K562 (cell line): ENCODE data around the gene SLC2A6.
A peak's percentile ranks its signal among the peaks of the same experiment; 100 is the strongest.

ENCODE experiments used
- EZH2 ChIP-seq: IDR thresholded peaks from 2 replicates; pipeline ENCODE4 v1.6.1; 2012; ENCODE audit warnings: low read depth, mild to moderate bottlenecking, inconsistent platforms, low read length, borderline replicate concordance
- FOSL1 ChIP-seq: fragments of 200-800 bp; sonication (Bioruptor generic); conservative IDR thresholded peaks from 2 replicates; pipeline ENCODE4 v1.6.1; 2016; ENCODE audit warnings: missing genetic modification characterization, missing compliant biosample characterization
- POLR2G ChIP-seq: fragments of 200-400 bp; formaldehyde crosslinking; IDR thresholded peaks from 2 replicates; pipeline ENCODE4 v1.6.1; 2017; ENCODE audit warnings: low read depth, mild to moderate bottlenecking, antibody characterized with exemption, low read length, moderate library complexity
- TF ChIP-seq, protein P1 (sequence below): sonication (generic); formaldehyde crosslinking; IDR thresholded peaks from 2 replicates; pipeline ENCODE4 v1.8.1; 2023; ENCODE audit warnings: mild to moderate bottlenecking, missing genetic modification reagents

DNA sequence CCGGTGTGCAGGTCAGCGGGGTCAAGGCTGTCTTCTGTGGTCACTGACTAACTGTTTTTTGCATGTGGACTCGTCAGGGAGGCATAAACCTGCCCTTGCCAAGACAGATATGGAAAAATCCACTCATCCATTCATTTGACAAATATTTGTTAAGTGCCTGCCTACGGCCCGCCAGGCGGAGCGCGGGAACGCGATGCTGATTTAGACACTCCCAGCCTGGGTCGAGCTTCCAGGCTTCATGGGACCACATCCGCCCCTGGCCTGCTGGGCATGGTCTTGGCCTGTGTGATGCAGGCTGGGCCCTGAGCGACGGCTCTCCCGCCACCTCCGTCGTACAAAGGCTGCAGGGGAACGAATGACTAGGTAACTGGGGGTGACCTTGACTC lies 27.7 kb upstream of the SLC2A6 start:
- no peak for TF ChIP-seq EZH2
- no peak for TF ChIP-seq POLR2G
- TF ChIP-seq, protein P1, sequence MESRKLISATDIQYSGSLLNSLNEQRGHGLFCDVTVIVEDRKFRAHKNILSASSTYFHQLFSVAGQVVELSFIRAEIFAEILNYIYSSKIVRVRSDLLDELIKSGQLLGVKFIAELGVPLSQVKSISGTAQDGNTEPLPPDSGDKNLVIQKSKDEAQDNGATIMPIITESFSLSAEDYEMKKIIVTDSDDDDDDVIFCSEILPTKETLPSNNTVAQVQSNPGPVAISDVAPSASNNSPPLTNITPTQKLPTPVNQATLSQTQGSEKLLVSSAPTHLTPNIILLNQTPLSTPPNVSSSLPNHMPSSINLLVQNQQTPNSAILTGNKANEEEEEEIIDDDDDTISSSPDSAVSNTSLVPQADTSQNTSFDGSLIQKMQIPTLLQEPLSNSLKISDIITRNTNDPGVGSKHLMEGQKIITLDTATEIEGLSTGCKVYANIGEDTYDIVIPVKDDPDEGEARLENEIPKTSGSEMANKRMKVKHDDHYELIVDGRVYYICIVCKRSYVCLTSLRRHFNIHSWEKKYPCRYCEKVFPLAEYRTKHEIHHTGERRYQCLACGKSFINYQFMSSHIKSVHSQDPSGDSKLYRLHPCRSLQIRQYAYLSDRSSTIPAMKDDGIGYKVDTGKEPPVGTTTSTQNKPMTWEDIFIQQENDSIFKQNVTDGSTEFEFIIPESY (CRISPR knock-in tag), result no peak; the same call in none of the 2 replicates
- peak; percentile 78 for TF ChIP-seq FOSL1 (tag)
